Skeletal muscle tissue (tissue), 4 donors: ENCODE results near the gene NR2F1. TPM values are rescaled to one million over a fixed set of nuclear protein-coding genes. Genes with fewer than 3 reads are reported as not detected.

Experiments used
- H3K27ac ChIP-seq: one replicate; pipeline ENCODE4 v1.7.0; 2013; ENCODE audit warnings: mild to moderate bottlenecking, low read depth, low read length, inconsistent platforms
- H3K27me3 ChIP-seq, 3 donors: one replicate each; pipeline ENCODE4 v1.7.0; 2013; ENCODE audit warnings: low read length in 3 of 3; ENCODE audit not compliant: control insufficient read depth in 3 of 3, insufficient read depth in 3 of 3
- H3K36me3 ChIP-seq, 3 donors: one replicate each; pipeline ENCODE4 v1.7.0; 2013; ENCODE audit warnings: low read length in 3 of 3; ENCODE audit not compliant: control insufficient read depth in 3 of 3, insufficient read depth in 3 of 3
- H3K4me1 ChIP-seq, 3 donors: one replicate each; pipeline ENCODE4 v1.7.0; 2013; ENCODE audit warnings: low read length in 3 of 3, mild to moderate bottlenecking in 3 of 3; ENCODE audit not compliant: control insufficient read depth in 3 of 3, insufficient read depth in 3 of 3
- H3K4me3 ChIP-seq, 3 donors: one replicate each; pipeline ENCODE4 v1.7.0; 2013; ENCODE audit warnings: low read length in 3 of 3
- H3K9ac ChIP-seq, 3 donors: one replicate each; pipeline ENCODE4 v1.7.0; 2013; ENCODE audit warnings: low read length in 3 of 3, mild to moderate bottlenecking in 3 of 3, moderate library complexity in 2 of 3, low read depth in 1 of 3
- H3K9me3 ChIP-seq, 3 donors: one replicate each; pipeline ENCODE4 v1.7.0; 2013; ENCODE audit warnings: low read length in 3 of 3; ENCODE audit not compliant: control insufficient read depth in 3 of 3
- total RNA-seq: library from RNA; depleted of rRNA; stranded (reverse); fragments of >200 nt; gene quantifications from one replicate; pipeline ENCODE4 v1.2.3, GENCODE V29; 2014
- donor health status: Osteomylitis.

NR2F1 gene
- total RNA-seq, 1 donor from 2014 or later, result 4.2 TPM

DNA sequence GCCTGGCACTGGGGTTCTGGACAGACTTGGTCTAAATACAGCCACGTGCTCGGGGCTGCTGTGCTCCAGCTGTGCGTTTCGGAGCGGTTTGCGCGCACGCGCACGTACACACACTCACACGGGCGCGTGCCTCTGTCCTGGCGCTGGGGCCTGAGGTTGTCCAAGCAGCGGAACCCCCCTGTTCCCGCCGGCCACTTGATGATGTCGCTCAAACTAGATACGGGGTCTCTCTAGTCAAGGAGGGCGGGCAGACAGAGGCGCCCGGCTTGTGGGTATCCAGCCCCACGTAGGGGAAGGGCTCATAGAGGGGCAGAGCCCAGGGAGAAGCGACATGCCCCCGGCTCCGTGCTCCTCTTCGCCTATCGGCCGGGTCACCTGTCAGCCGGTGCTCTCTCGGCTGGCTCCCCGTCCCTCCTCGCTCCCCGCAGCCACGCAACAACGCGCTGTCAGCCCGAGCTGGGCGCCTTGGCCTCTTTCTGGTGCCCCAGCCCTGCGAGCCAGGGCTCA is 10.9 kb upstream of the NR2F1 start:
- Histone ChIP-seq H3K4me1 (peaks cover 8 to 16% (median 13%) of the 10 kb centered on the region in 3 donors), H3K4me3 (peak overlapping the region; percentile 23 to 41 (median 26)), H3K9ac (no peak overlapping the region), H3K27ac (no peak overlapping the region), H3K36me3 (no peaks in the 10 kb centered on the region), H3K27me3 (peaks cover 48 to 72% (median 50%) of the 10 kb centered on the region in 3 donors), H3K9me3 (no peaks in the 10 kb centered on the region)

- Histone ChIP-seq H3K4me1 (peaks cover 8 to 16% (median 13%) of the 10 kb centered on the region in 3 donors), H3K4me3 (peak overlapping the region; percentile 23 to 29 (median 26)), H3K27ac (no peak overlapping the region), H3K36me3 (no peaks in the 10 kb centered on the region), H3K9me3 (no peaks in the 10 kb centered on the region), H3K9ac (no peak overlapping the region), H3K27me3 (peaks cover 48 to 76% (median 54%) of the 10 kb centered on the region in 3 donors)
These were observed 10.2 kb upstream of the NR2F1 start for GRCh38 chr5:93572608-93573353.

DNA sequence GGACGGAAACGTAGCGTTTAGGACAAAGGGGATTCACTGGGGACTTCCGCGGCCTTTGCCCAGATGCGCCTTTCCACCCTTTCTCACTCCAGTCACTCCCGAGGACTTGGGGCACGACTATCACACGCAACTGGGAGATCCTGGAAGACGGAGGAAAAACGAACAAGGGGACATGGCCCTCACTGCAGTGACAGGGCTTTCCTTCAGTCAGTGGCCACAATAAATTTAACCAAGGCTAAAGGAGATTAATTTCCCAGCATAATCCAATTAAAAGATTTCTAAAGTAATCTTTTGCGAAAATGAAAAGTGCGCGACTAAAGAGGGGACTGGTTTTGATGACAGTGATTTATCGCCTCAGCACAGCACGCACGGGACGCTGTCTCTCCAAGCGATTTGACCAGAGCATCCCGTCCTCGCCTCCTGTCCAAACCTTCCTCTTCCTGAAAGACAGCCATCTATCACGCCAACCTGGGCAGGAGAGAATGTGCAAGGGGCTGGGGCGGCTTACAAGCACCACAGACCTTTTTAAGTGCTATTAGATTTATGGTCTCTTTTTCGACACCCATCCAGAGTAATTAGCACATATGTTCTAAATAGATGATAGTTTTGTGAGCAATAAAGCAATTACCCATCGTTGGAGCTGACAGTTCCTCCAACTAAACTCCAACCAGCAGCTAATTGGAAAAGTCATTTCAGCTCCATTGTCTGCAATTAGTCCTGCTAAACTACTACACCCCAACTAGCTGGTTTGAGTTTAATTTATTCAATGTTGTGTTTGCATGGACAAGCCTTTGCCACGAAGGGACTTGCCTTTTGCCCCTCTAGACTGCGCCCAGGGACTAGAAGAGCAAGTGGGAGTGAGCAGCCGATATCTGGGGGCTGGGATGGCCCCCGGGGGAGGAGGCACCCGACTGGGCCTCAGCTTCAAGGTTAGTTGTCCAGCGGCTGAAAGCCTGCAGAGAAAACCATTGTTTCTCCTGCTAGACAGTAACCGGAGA is 9.4 kb upstream of the NR2F1 start:
- Histone ChIP-seq H3K9me3 (no peaks in the 10 kb centered on the region), H3K27me3 (peaks cover 48 to 83% (median 63%) of the 10 kb centered on the region in 3 donors), H3K27ac (no peak overlapping the region), H3K4me3 (no peak overlapping the region), H3K9ac (no peak overlapping the region), H3K4me1 (peaks cover 8 to 16% (median 13%) of the 10 kb centered on the region in 3 donors), H3K36me3 (no peaks in the 10 kb centered on the region)

DNA sequence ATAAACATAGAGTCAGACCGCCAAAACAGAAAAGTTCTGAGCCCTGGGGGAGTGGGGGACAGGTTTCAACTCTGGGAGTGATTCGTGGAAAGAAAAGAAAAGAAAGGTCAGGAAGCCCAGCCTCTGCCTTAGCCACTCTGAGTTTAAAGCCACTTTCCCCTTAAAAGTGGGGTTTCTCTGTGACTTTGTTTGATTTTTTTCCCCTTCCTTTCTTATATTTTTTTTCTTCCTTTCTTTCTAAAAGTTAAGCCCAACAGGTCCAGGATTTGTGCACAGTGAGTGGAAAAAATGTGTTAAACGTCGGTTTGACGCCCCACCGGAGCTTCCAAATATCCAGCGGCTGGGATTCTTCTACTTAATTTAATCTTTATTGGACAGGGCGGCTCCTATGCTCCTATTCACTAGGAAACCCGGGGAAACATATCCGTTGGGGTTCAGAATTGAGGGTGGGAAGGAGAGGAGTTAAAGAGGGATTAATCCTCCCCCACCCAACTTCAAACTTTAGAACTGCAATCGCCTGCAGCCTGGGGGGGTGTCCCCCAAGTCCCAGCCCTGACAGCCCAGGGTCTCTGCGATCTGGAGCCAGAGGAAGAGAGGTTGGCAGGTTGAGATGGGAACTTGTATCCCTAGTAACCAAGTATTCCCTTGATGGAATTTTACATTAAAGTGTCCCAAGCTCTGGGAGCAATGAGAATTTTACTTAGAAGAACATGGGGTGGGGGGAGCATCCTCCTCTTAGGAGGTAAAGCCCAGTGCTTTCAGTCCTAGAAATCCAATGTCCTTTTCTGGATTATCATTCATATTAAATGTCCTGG is 8.3 kb upstream of the NR2F1 start:
- H3K27me3 ChIP-seq, result peaks cover 53 to 81% (median 65%) of the 10 kb centered on the region in 3 donors
- H3K4me1 ChIP-seq, result peaks cover 15 to 16% (median 15%) of the 10 kb centered on the region in 3 donors
- H3K4me3 ChIP-seq, result no peak overlapping the region
- H3K9ac ChIP-seq, result no peak overlapping the region
- H3K9me3 ChIP-seq, result no peaks in the 10 kb centered on the region
- H3K36me3 ChIP-seq, result no peaks in the 10 kb centered on the region
- no peak overlapping the region for H3K27ac ChIP-seq

GRCh38 chr5:93575461-93576414 is 7.3 kb upstream of the NR2F1 start:
- H3K9ac ChIP-seq, result no peak overlapping the region
- H3K36me3 ChIP-seq, result no peaks in the 10 kb centered on the region
- no peaks in the 10 kb centered on the region for H3K9me3 ChIP-seq
- no peak overlapping the region for H3K27ac ChIP-seq
- H3K27me3 ChIP-seq, result peaks cover 43 to 81% (median 67%) of the 10 kb centered on the region in 3 donors
- no peak overlapping the region for H3K4me3 ChIP-seq
- H3K4me1 ChIP-seq, result peaks cover 23 to 26% (median 26%) of the 10 kb centered on the region in 3 donors

DNA sequence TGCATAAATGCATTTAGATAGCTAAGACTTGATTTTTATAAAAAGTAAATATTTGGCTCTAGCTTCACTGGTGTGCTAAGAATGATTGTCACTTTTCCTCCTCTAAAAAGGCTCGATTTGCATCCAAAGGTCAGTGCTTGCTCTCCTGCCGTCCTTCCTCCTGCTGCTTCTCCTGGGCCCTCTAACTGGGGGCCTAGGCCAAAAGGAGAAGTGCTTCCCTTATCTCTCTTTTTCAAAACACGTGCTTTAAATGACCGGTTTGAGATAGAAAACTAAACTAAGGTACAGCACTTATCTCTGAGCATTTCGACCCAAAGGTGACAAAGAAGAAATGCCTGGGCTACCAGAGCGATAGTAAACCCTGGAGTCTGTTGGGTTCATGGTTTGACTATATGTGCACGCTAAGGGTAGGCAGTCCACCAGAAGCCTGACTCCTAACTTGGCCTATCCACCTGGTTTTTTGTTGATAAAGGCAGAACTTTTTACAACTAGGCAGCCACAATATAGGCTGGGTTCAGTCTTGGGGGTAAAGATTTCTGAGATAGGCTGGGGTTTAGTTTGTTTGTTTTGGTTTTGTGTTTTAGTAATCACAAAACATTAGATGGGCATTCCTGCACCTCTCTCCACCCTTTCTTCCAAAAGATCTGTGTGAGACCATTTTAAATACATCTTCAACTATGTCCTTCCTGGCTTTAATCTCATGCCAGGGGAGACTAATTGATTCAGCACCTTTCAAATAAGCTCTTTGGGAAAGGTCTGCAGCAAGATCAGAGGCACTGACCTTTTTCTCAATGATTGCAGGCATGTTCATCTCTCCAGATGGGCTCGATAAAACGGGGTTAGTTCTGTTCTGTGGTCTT is 5.8 kb upstream of the NR2F1 start:
- Histone ChIP-seq H3K4me3 (no peak overlapping the region), H3K9ac (no peak overlapping the region), H3K36me3 (no peaks in the 10 kb centered on the region), H3K4me1 (peaks cover 14 to 28% (median 27%) of the 10 kb centered on the region in 3 donors), H3K27me3 (peaks cover 28 to 73% (median 59%) of the 10 kb centered on the region in 3 donors), H3K27ac (no peak overlapping the region), H3K9me3 (no peaks in the 10 kb centered on the region)

DNA sequence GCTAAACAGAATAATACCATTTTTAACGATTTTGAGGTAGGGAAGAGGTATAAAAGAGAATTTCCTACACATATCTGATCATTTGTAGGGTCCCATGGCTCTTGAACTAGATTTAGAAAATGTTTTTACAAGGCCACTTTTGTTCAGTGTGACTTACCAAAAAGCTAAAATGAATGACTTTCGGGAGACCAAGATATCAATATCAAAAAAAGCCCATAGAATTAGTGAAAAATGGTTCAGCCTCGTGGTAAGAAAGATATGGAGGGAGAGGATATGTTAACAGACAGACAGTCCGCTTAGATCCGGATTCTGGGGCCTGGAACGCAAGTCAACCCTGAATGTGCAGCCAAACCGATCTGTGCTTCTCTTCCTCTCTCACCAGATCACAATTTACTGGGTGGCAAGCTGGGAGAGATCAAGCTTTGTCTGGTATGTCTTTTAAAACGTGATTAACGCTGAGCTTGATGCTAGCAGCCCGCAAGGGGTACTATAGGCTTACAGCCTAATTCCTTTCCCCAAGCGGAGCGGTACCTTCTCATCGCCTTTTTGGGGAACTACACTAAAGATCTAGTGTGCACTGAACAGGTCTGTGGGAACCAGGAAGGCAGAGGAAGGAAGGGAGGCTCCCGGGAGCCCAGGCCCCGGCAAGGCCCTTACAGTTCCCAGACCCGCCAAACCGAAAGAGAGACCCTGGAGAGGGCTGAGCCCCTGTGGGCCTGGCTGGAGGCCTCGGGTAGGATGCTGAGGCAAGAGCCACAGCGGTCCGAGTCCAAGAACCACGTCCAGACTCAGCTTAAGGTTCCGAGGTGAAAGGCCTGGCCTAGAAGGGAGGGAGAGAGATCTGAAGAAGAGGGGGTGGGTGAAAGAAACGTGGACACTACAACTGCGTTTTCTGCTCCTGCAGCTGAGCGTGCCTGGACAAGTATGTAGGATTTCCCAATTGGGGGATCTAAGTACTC is 4.9 kb upstream of the NR2F1 start:
- Histone ChIP-seq H3K4me1 (peaks cover 14 to 24% (median 20%) of the 10 kb centered on the region in 3 donors), H3K27ac (no peak overlapping the region), H3K9me3 (no peaks in the 10 kb centered on the region), H3K36me3 (no peaks in the 10 kb centered on the region), H3K27me3 (peaks cover 24 to 73% (median 57%) of the 10 kb centered on the region in 3 donors), H3K9ac (no peak overlapping the region), H3K4me3 (peak overlapping the region in 1 of 3 donors; percentile 43)
